ENCODE data around the gene MRM2. TPM values are rescaled to one million over a fixed set of nuclear protein-coding genes. Genes with fewer than 3 reads are reported as not detected.

Gene MRM2
- total and polyA plus RNA-seq, 2 donors from 2014 or later, result 25.6 TPM

DNA sequence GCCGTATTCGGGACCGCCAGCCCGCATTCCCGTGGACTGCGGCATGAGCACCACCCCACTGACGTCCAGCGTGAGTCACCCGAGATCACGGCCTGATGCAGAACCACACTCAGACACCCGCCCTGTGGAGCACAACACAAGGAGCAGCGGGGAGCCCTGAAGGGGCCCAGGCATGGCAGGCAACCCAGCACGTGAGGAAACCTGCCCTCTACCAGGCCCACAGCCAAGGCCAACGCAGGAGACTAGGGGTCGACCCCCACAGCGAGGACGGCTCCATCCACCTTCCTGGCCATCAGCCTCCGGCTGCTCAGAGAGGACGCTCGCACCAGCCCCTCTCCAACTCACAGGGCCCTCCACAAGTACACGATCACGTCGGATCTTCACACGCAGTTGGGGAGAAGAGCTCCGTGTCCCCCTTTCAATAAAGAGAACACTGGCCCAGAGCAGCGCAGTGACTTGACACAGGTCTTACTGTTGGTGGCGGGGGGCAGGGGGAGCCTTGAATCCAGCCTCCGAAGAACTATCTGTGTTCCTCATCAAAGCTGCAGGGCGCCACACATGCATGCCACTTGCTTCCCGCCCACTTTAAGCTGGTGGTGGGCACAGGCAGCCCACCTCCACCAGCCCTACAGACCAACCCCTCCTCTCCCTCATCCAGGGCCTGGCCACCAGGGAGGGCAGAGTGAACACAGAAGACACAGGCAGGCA, 31.3 kb downstream of the MRM2 start:
- Histone ChIP-seq H3K27me3 (ENCODE audit: control insufficient read depth, insufficient read depth, low read length) (no peaks in the 10 kb centered on the region), H3K9ac (ENCODE audit: low read length in 3 of 3) (no peak overlapping the region), H3K36me3 (ENCODE audit: control insufficient read depth in 2 of 3, insufficient read depth in 3 of 3, low read length in 3 of 3) (peaks cover 4 to 19% (median 12%) of the 10 kb centered on the region in 3 donors), H3K4me1 (ENCODE audit: control insufficient read depth in 2 of 3, insufficient read depth in 2 of 3, low read depth in 1 of 3, low read length in 3 of 3) (no peaks in the 10 kb centered on the region), H3K4me3 (ENCODE audit: low read length in 3 of 3) (no peak overlapping the region), H3K9me3 (ENCODE audit: control insufficient read depth in 2 of 3, insufficient read depth in 1 of 3, low read length in 3 of 3) (no peaks in the 10 kb centered on the region), H3K27ac (ENCODE audit: low read depth in 2 of 2, low read length in 2 of 2) (no peak overlapping the region)
- FAIRE-seq (no peak), DNase-seq (peak in 1 of 5 donors; percentile 51)
- intact Hi-C loops (cut with DNase I), result no loop called here
- TF ChIP-seq CTCF (IDR thresholded peaks at IDR 0.05; ENCODE audit: borderline replicate concordance, extremely low read depth, insufficient read depth), result no peak

- H3K27ac ChIP-seq (ENCODE audit: low read depth in 2 of 2, low read length in 2 of 2), result no peak overlapping the region
- peaks cover 0 to 3% (median 0%) of the 10 kb centered on the region in 3 donors for H3K4me1 ChIP-seq (ENCODE audit: control insufficient read depth in 2 of 3, insufficient read depth in 2 of 3, low read depth in 1 of 3, low read length in 3 of 3)
- intact Hi-C loops (cut with DNase I), result loop anchor here (10.0 kb wide), 1 partner anchor 625 kb away; no protein-coding TSS in a partner anchor
- no peak overlapping the region for H3K9ac ChIP-seq (ENCODE audit: low read length in 3 of 3)
- no peak for TF ChIP-seq CTCF (IDR thresholded peaks at IDR 0.05; ENCODE audit: borderline replicate concordance, extremely low read depth, insufficient read depth)
- peaks cover 2 to 15% (median 12%) of the 10 kb centered on the region in 3 donors for H3K36me3 ChIP-seq (ENCODE audit: control insufficient read depth in 2 of 3, insufficient read depth in 3 of 3, low read length in 3 of 3)
- FAIRE-seq (no peak), DNase-seq (peak in 1 of 5 donors; percentile 19)
- H3K9me3 ChIP-seq (ENCODE audit: control insufficient read depth in 2 of 3, insufficient read depth in 1 of 3, low read length in 3 of 3), result no peaks in the 10 kb centered on the region
- no peaks in the 10 kb centered on the region for H3K27me3 ChIP-seq (ENCODE audit: control insufficient read depth, insufficient read depth, low read length)
- H3K4me3 ChIP-seq (ENCODE audit: low read length in 3 of 3), result no peak overlapping the region
Measured at GRCh38 chr7:2209961-2210323, 32.1 kb downstream of the MRM2 start.

DNA sequence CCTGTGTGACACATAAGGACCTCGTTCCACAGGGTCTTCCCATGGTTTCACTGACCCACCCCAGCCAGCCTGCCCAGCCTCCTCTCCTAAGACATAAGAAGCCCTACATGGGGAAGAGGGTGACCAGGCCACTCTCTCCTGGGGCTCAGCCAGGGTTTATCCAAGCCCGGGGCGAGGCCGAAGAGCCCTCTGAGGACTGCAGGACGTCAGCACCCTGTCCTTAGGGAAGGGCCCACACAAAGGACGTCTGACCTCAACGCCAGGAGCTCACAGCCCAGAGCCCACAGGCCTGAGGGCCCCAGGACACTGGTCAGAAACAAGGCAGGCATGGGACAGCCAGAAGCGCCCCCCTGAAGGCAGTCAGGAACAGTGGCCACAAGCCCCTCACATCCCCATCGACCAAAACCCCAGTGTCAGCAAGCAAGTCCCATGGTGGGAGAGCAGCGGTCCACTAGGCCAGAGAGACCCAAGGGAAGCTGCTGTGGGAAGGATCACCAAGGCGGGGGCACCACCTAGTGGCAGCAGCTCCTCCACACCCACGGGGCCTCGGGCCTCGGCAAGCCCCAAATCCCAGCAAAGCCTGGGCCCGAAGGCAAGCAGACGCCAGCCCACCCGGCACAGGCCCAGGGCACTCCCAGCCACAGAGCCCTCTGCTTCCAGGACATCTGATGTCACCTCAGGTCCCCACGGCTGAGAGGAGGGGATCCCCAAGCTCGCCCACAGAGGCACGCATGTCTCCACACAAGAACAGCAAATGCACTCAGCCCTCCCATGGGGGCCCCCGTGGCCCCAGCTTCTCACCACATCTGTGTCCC, 32.7 kb downstream of the MRM2 start:
- intact Hi-C loops (cut with DNase I), result loop anchor here (10.0 kb wide), 1 partner anchor 625 kb away; no protein-coding TSS in a partner anchor
- Histone ChIP-seq H3K9ac (ENCODE audit: low read length in 3 of 3) (no peak overlapping the region), H3K9me3 (ENCODE audit: control insufficient read depth in 2 of 3, insufficient read depth in 1 of 3, low read length in 3 of 3) (no peaks in the 10 kb centered on the region), H3K27me3 (ENCODE audit: control insufficient read depth, insufficient read depth, low read length) (no peaks in the 10 kb centered on the region), H3K27ac (ENCODE audit: low read depth in 2 of 2, low read length in 2 of 2) (no peak overlapping the region), H3K36me3 (ENCODE audit: control insufficient read depth in 2 of 3, insufficient read depth in 3 of 3, low read length in 3 of 3) (peaks cover 2 to 15% (median 12%) of the 10 kb centered on the region in 3 donors), H3K4me1 (ENCODE audit: control insufficient read depth in 2 of 3, insufficient read depth in 2 of 3, low read depth in 1 of 3, low read length in 3 of 3) (peaks cover 0 to 3% (median 0%) of the 10 kb centered on the region in 3 donors), H3K4me3 (ENCODE audit: low read length in 3 of 3) (no peak overlapping the region)
- TF ChIP-seq CTCF (IDR thresholded peaks at IDR 0.05; ENCODE audit: borderline replicate concordance, extremely low read depth, insufficient read depth), result peak; percentile 76
- DNase-seq (peak; percentile 83 to 92 (median 87)), FAIRE-seq (no peak)
